Coronary artery (tissue), 2 donors: ENCODE measurements around the gene KLC1.

Experiments
- DNase-seq: peaks from one replicate; pipeline ENCODE4 v3.0.0-alpha.2; 2017; ENCODE audit warnings: low spot score
- H3K27ac ChIP-seq, 2 donors: fragments of 200-600 bp; sonication (generic); one replicate each; pipeline ENCODE4 v1.5.1; 2016 to 2019
- H3K4me3 ChIP-seq: fragments of 200-600 bp; sonication (generic); 2 replicates; pipeline ENCODE4 v1.5.1; 2016; ENCODE audit warnings: mild to moderate bottlenecking, moderate library complexity
- TF ChIP-seq, protein P1 (sequence below): fragments of 200-600 bp; sonication (generic); IDR thresholded peaks from one replicate; pipeline ENCODE4 v1.5.1; 2019; ENCODE audit warnings: antibody characterized with exemption

KLC1 gene

DNA sequence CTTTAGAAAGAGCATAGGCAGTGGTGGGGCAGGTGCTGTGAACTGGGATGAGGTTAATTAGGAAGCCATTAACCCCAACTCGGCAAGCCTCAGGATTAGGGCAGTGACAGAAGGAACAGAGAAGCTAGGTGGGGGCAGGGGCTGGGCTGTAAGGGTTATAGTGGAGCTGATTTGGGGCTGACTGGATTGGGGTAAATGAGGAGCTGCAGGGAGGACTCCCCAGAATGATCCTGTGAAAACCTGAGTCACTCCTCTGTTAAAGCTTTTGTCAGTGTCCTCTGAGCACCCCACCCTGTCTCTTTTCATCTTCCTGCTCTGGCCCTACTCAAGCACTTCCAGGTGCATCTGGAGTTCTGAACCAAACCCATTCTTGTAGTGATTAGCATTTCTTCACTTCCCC is 4.4 kb downstream of the KLC1 start:
- TF ChIP-seq, protein P1, sequence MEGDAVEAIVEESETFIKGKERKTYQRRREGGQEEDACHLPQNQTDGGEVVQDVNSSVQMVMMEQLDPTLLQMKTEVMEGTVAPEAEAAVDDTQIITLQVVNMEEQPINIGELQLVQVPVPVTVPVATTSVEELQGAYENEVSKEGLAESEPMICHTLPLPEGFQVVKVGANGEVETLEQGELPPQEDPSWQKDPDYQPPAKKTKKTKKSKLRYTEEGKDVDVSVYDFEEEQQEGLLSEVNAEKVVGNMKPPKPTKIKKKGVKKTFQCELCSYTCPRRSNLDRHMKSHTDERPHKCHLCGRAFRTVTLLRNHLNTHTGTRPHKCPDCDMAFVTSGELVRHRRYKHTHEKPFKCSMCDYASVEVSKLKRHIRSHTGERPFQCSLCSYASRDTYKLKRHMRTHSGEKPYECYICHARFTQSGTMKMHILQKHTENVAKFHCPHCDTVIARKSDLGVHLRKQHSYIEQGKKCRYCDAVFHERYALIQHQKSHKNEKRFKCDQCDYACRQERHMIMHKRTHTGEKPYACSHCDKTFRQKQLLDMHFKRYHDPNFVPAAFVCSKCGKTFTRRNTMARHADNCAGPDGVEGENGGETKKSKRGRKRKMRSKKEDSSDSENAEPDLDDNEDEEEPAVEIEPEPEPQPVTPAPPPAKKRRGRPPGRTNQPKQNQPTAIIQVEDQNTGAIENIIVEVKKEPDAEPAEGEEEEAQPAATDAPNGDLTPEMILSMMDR: no peak
- DNase-seq: no peak
- Histone ChIP-seq H3K4me3 (no peak overlapping the region), H3K27ac (peak overlapping the region in 1 of 2 donors; percentile 54)

DNA sequence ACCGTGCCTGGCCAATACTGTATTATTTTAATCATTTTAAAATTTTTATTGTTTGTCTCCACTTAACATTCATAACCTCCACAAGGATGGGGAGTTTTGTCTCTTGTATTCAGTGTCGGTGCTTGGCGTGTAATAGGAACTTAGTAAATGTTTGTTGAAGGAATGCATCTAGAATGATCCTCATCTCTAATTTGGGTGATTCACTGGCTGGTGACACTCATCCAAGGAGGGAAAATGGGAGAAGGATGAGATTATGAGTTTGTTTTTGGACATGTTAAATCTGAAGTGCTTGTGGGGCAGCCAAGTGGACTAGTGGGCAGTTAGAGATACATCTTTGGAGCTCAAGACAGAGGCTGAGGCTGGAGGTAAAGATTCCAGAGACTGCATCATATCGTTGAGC is 5.1 kb downstream of the KLC1 start:
- peak overlapping the region; percentile 65 to 71 for H3K27ac ChIP-seq

DNA sequence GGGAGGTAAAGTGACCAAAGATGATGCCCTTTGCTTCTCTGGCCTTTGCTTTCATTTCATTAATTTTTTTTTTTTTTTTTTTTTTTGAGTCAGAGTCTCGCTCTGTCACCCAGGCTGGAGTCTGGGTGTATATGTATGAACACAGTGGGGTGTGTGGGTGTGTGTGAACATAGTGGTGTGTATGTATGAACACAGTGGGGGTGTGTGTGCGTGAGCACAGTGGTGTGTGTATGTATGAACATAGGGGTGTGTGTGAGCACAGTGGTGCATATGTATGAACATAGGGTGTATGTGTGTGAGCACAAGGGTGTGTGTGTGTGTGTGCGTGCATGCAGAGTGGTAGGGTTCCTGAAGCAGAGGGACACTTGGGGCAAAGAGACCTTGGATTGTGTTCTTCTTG is 9.6 kb downstream of the KLC1 start:
- no peak overlapping the region for H3K4me3 ChIP-seq
- H3K27ac ChIP-seq: peak overlapping the region; percentile 61 to 66
- TF ChIP-seq, protein P1: no peak
- no peak for DNase-seq

More for the DNA sequence above, 5.1 kb downstream of the KLC1 start:
- peak overlapping the region; percentile 19 for H3K4me3 ChIP-seq
- TF ChIP-seq, protein P1: no peak
- DNase-seq: no peak

DNA sequence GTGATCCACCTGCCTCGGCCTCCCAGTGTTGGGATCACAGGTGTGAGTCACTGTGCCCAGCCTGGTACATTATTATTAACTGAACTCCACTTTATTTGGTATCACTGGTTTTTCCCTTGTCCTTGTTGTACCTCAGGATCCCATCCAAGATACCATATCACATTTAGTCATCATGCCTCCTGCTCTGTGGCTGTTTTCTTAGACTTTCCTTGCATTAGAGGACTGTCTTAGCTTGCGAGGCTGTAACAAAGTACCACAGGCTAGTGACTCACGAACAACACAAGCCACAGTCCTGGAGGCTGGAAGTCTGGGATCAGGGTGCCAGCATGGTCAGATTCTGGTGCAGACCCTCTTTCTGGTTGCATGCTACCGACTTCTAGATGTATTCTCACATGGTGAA is 12.2 kb downstream of the KLC1 start:
- TF ChIP-seq, protein P1: no peak
- no peak for DNase-seq
- H3K27ac ChIP-seq: peak overlapping the region; percentile 20 to 58
- H3K4me3 ChIP-seq: no peak overlapping the region

DNA sequence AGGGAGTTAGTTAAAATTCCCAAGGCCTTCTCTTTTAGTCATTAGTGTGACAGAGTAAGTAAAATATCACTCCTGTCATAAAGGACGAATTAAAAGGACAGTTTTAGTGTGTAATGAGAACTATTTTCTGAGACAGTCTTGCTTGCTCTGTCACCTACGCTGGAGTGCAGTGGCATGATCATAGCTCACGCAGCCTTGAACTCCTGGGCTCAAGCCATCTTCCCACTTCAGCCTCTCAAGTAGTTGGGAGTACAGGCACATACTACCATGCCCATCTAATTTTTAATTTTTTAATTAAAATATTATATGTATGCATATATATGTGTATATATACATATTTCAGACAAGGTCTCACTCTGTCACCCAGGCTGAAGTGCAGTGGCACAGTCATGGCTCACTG is 17.2 kb downstream of the KLC1 start:
- Histone ChIP-seq H3K27ac (peak overlapping the region in 1 of 2 donors; percentile 9), H3K4me3 (no peak overlapping the region)
- no peak for DNase-seq
- TF ChIP-seq, protein P1: no peak

DNA sequence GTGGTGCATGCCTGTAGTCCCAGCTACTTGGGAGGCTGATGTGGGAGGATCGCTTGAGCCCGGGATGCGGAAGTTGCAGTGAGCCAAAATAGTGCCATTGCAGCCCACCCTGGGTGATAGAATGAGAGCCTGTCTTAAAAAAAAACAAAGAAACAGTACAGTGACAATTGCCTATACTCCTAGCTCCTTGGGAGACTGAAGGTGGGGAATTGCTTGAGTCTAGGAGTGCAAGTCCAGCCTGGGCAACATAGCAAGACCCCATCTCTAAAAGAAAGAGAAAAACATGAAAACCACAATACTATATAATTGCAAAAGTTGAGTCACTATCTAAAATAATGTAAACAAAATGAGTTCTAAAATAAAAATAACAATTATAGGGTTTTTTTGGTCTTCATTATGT is 20.0 kb downstream of the KLC1 start:
- no peak overlapping the region for H3K27ac ChIP-seq
- H3K4me3 ChIP-seq: no peak overlapping the region
- TF ChIP-seq, protein P1: no peak
- DNase-seq: no peak

DNA sequence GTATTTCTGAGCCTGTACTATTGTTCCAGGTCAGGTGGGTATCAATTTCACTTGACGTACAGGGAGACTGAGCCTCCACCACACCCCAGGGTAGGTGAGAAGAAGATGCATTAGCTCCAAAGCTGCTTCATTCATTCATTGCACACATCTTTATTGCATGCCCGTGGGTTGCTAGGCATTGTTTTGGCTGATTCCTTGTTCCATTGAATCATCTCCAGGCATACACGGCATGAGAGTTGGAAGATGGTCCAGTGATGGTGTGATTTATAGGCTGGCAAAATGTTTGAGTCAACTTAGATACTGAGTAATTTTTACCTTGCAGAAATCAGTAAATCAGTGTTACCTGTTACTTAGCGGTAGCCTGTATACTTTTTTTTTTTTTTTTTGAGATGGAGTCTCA is 21.2 kb downstream of the KLC1 start:
- DNase-seq: no peak
- TF ChIP-seq, protein P1: no peak
- H3K27ac ChIP-seq: no peak overlapping the region
- H3K4me3 ChIP-seq: no peak overlapping the region
